Vagina (tissue), 2 donors: ENCODE results near the gene CRACDL.

Experiments used
- CTCF ChIP-seq, 3 experiments: fragments of 450-650 bp in 2 of 3; fragments of 200-600 bp in 1 of 3; sonication (generic) in 1 of 3; IDR thresholded peaks; one replicate each; pipeline ENCODE4 v1.5.1; 2017 to 2019; ENCODE audit warnings: antibody characterized with exemption in 3 of 3, mild to moderate bottlenecking in 2 of 3, moderate library complexity in 2 of 3
- POLR2AphosphoS5 ChIP-seq, 2 donors: sonication (generic); formaldehyde crosslinking; IDR thresholded peaks; one replicate each; pipeline ENCODE4 v1.9.0; 2017; ENCODE audit warnings: antibody characterized with exemption in 2 of 2, mild to moderate bottlenecking in 2 of 2, low read depth in 1 of 2; ENCODE audit not compliant: insufficient read depth in 1 of 2

- TF ChIP-seq POLR2AphosphoS5 (IDR thresholded peaks at IDR 0.05; ENCODE audit: insufficient read depth in 1 of 2, low read depth in 1 of 2) (no peak), CTCF (IDR thresholded peaks at IDR 0.05) (no peak)
Measured at GRCh38 chr2:98854682-98855081, 81.3 kb downstream of the CRACDL start.
